H1 (cell line): ENCODE data around the gene FASN. TPM values are rescaled to one million over a fixed set of nuclear protein-coding genes. Genes with fewer than 3 reads are reported as not detected.

Experiments
- CEBPB ChIP-seq: IDR thresholded peaks from 2 replicates; pipeline ENCODE4 v1.6.1; 2012; ENCODE audit warnings: low read depth, low read length
- HDAC6 ChIP-seq: IDR thresholded peaks from one replicate; pipeline ENCODE4 v1.7.1; 2012; ENCODE audit warnings: low read depth, mild to moderate bottlenecking, inconsistent platforms, low read length, moderate library complexity
- SIN3A ChIP-seq, 2 experiments: IDR thresholded peaks in 1 of 2; conservative IDR thresholded peaks in 1 of 2; 2 replicates each; pipeline ENCODE4 v1.6.1; 2011 to 2012; ENCODE audit warnings: low read length in 2 of 2, improper control_type of control experiment in 1 of 2, low read depth in 1 of 2, mild to moderate bottlenecking in 1 of 2
- polyA plus RNA-seq, 7 experiments: library from polyadenylated mRNA; depleted of rRNA in 3 of 7; stranded (reverse) in 5 of 7; unstranded in 2 of 7; fragments of >200 nt in 5 of 7; fragments of 200-250 nt in 2 of 7; gene quantifications; 1 replicate in 5 of 7; 2 replicates in 1 of 7; 4 replicates in 1 of 7; pipeline versions ENCODE4 v1.2.1 to v1.2.3, GENCODE V29; 2011 to 2013; ENCODE audit warnings: missing spikeins in 2 of 7, mixed read lengths in 2 of 7
- total RNA-seq: library from RNA; stranded (reverse); fragmentation: NEBNext Ultra II Directional; extraction: Animal tissue kit (Norgen Biotek cat#: 25700); gene quantifications from 2 replicates; pipeline ENCODE4 v1.2.1, GENCODE V29; 2021

Gene FASN
- total and polyA plus RNA-seq, 2 of the 8 experiments (the other 6 are each of a cell fraction or from before 2014, with no cell fraction given) = 143 to 561 TPM

- TF ChIP-seq SIN3A (conservative IDR thresholded peaks at IDR 0.05 in 1 of 2, IDR thresholded peaks at IDR 0.05 in 1 of 2; ENCODE audit: low read depth in 1 of 2, low read length in 2 of 2) (no peak), HDAC6 (no peak), CEBPB (no peak)
These were observed 17.1 kb downstream of the FASN start (continued) for GRCh38 chr17:82080789-82081464.
